Stomach (tissue), 9 donors: ENCODE data around the gene FBXL5. TPM values are rescaled to one million over a fixed set of nuclear protein-coding genes. Genes with fewer than 3 reads are reported as not detected.

Source experiments
- DNase-seq, 2 donors: peaks; one replicate each; pipeline versions ENCODE4 v3.0.0 to v3.0.0-alpha.2; 2013 to 2019
- H3K27ac ChIP-seq, 5 donors: fragments of 200-600 bp in 4 of 5; sonication (generic) in 4 of 5; one replicate each; pipeline ENCODE4 v1.5.1; 2013 to 2019; ENCODE audit warnings: mild to moderate bottlenecking in 1 of 5, moderate library complexity in 1 of 5
- H3K27me3 ChIP-seq, 3 donors: fragments of 200-600 bp; sonication (generic); one replicate each; pipeline ENCODE4 v1.5.1; 2017 to 2019; ENCODE audit warnings: mixed run types in 1 of 3
- H3K36me3 ChIP-seq, 4 donors: fragments of 200-600 bp; sonication (generic); 1 replicate in 3 of 4; 2 replicates in 1 of 4; pipeline ENCODE4 v1.5.1; 2016 to 2019
- H3K4me1 ChIP-seq, 4 donors: fragments of 200-600 bp; sonication (generic); one replicate each; pipeline ENCODE4 v1.5.1; 2016 to 2019
- H3K4me3 ChIP-seq, 4 donors: fragments of 200-600 bp; sonication (generic) in 3 of 4; one replicate each; pipeline ENCODE4 v1.5.1; 2016 to 2019; ENCODE audit warnings: mild to moderate bottlenecking in 1 of 4
- H3K9me3 ChIP-seq, 4 donors: fragments of 200-600 bp; sonication (generic); one replicate each; pipeline ENCODE4 v1.5.1; 2016 to 2019
- CTCF ChIP-seq, 7 experiments: fragments of 450-650 bp in 4 of 7; fragments of 200-600 bp in 3 of 7; sonication (generic) in 3 of 7; IDR thresholded peaks; one replicate each; pipeline ENCODE4 v1.5.1; 2016 to 2019; ENCODE audit warnings: antibody characterized with exemption in 7 of 7, control low read depth in 2 of 7, mild to moderate bottlenecking in 1 of 7
- EP300 ChIP-seq: sonication (generic); formaldehyde crosslinking; IDR thresholded peaks from one replicate; pipeline ENCODE4 v1.6.1; 2017; ENCODE audit warnings: antibody characterized with exemption
- POLR2A ChIP-seq, 4 donors: fragments of 450-650 bp; IDR thresholded peaks; one replicate each; pipeline ENCODE4 v1.6.1; 2016; ENCODE audit warnings: antibody characterized with exemption in 4 of 4, control low read depth in 2 of 4, mild to moderate bottlenecking in 1 of 4, moderate library complexity in 1 of 4
- POLR2AphosphoS5 ChIP-seq, 3 donors: sonication (generic); formaldehyde crosslinking; IDR thresholded peaks; one replicate each; pipeline ENCODE4 v1.6.1; 2016; ENCODE audit warnings: antibody characterized with exemption in 3 of 3
- WGBS, 5 donors: extraction: QIAGEN DNeasy Blood & Tissue Kit in 3 of 5; methylation state at CpG; one replicate each; pipeline versions ENCODE4 v1.1.5 to v1.1.7; 2013 to 2018; 5-methylcytosine and 5-hydroxymethylcytosine counted together
- intact Hi-C: fragments of 100-400 bp; cut with DNase I; formaldehyde crosslinking; loops from one replicate; pipeline ENCODE4 v1.15.1; 2023; ENCODE audit warnings: low total_unique reads
- polyA plus RNA-seq, 3 donors: library from polyadenylated mRNA; stranded (reverse); fragments of 200-250 nt; gene quantifications; one replicate each; pipeline ENCODE4 v1.2.3, GENCODE V29; 2013
- total RNA-seq, 5 donors: library from RNA; depleted of rRNA; stranded (reverse); fragments of >200 nt; gene quantifications; one replicate each; pipeline versions ENCODE4 v1.1.0 to v1.2.3, GENCODE V29; 2014 to 2016
- donor health status: healthy with polysubstance abuse.
- donor health status: Bipolar disorder and iron deficiency.
- donor health status: healthy.

The FBXL5 gene
- total and polyA plus RNA-seq, 8 donors = 15.6 to 196 (median 76.9) TPM

GRCh38 chr4:15667006-15667405 lies 11.8 kb upstream of the FBXL5 start:
- TF ChIP-seq CTCF (IDR thresholded peaks at IDR 0.05) (no peak), EP300 (no peak), POLR2AphosphoS5 (IDR thresholded peaks at IDR 0.05) (no peak), POLR2A (IDR thresholded peaks at IDR 0.05) (no peak)
- no peaks in the 10 kb centered on the region for H3K9me3 ChIP-seq
- no peak overlapping the region for H3K4me3 ChIP-seq
- H3K27ac ChIP-seq = no peak overlapping the region
- no peaks in the 10 kb centered on the region for H3K4me1 ChIP-seq
- DNase-seq = no peak
- no peaks in the 10 kb centered on the region for H3K27me3 ChIP-seq
- H3K36me3 ChIP-seq = no peaks in the 10 kb centered on the region
- 88 to 97% (median 91%) methylated on average over 4 of the region's 4 CpGs for WGBS, 5 donors
- intact Hi-C loops = no loop called here

- H3K27ac ChIP-seq = peak overlapping the region in 2 of 5 donors; percentile 63 to 77
- 66 to 92% (median 83%) methylated on average over 3 of the region's 3 CpGs for WGBS, 5 donors
- intact Hi-C loops = no loop called here
These were observed 10.7 kb upstream of the FBXL5 start for GRCh38 chr4:15665753-15666365.

GRCh38 chr4:15659768-15660570 lies 4.8 kb upstream of the FBXL5 start:
- peaks cover 0 to 22% (median 8%) of the 10 kb centered on the region in 4 donors for H3K4me1 ChIP-seq
- 75 to 99% (median 93%) methylated on average over 5 of the region's 5 CpGs for WGBS, 5 donors
- DNase-seq = no peak
- no peak overlapping the region for H3K4me3 ChIP-seq
- intact Hi-C loops = no loop called here
- no peaks in the 10 kb centered on the region for H3K27me3 ChIP-seq
- H3K36me3 ChIP-seq = no peaks in the 10 kb centered on the region
- H3K27ac ChIP-seq = peak overlapping the region in 2 of 5 donors; percentile 45 to 57
- TF ChIP-seq POLR2AphosphoS5 (IDR thresholded peaks at IDR 0.05) (peak in 1 of 3 donors; percentile 25), EP300 (no peak)
- no peaks in the 10 kb centered on the region for H3K9me3 ChIP-seq

More at GRCh38 chr4:15665753-15666365, 10.7 kb upstream of the FBXL5 start:
- peak in 1 of 2 donors; percentile 37 for DNase-seq
- Histone ChIP-seq H3K4me1 (no peaks in the 10 kb centered on the region), H3K36me3 (no peaks in the 10 kb centered on the region), H3K27me3 (no peaks in the 10 kb centered on the region), H3K9me3 (no peaks in the 10 kb centered on the region), H3K4me3 (no peak overlapping the region)
- TF ChIP-seq EP300 = no peak
- TF ChIP-seq POLR2AphosphoS5 (IDR thresholded peaks at IDR 0.05) = peak in 1 of 3 donors; percentile 42

- no peaks in the 10 kb centered on the region for H3K9me3 ChIP-seq
- peaks cover 5 to 27% (median 10%) of the 10 kb centered on the region in 4 donors for H3K4me1 ChIP-seq
- intact Hi-C loops = no loop called here
- DNase-seq = no peak
- H3K4me3 ChIP-seq = peak overlapping the region in 1 of 4 donors; percentile 13
- no peaks in the 10 kb centered on the region for H3K27me3 ChIP-seq
- WGBS, 5 donors = 88 to 100% (median 92%) methylated on average over 2 of the region's 2 CpGs
- no peaks in the 10 kb centered on the region for H3K36me3 ChIP-seq
- H3K27ac ChIP-seq = peak overlapping the region in 2 of 5 donors; percentile 45 to 57
- TF ChIP-seq EP300 = no peak
- no peak for TF ChIP-seq CTCF (IDR thresholded peaks at IDR 0.05)
- no peak for TF ChIP-seq POLR2A (IDR thresholded peaks at IDR 0.05)
- no peak for TF ChIP-seq POLR2AphosphoS5 (IDR thresholded peaks at IDR 0.05)
These were observed 3.6 kb upstream of the FBXL5 start for GRCh38 chr4:15658781-15659180.

- TF ChIP-seq POLR2A (IDR thresholded peaks at IDR 0.05) = no peak
- TF ChIP-seq EP300 = no peak
- no peak for TF ChIP-seq CTCF (IDR thresholded peaks at IDR 0.05)
- no peak for TF ChIP-seq POLR2AphosphoS5 (IDR thresholded peaks at IDR 0.05)
- intact Hi-C loops = no loop called here
- Histone ChIP-seq H3K36me3 (no peaks in the 10 kb centered on the region), H3K9me3 (no peaks in the 10 kb centered on the region), H3K4me3 (peak overlapping the region in 1 of 4 donors; percentile 13), H3K4me1 (peaks cover 7 to 33% (median 13%) of the 10 kb centered on the region in 4 donors), H3K27me3 (no peaks in the 10 kb centered on the region), H3K27ac (peak overlapping the region in 2 of 5 donors; percentile 24 to 45)
- no peak for DNase-seq
- WGBS, 5 donors = 78 to 89% (median 85%) methylated on average over 4 of the region's 4 CpGs
These were observed 3.1 kb upstream of the FBXL5 start for GRCh38 chr4:15658136-15658770.
